Loucy (cell line): ENCODE data around the gene PTH1R.

Experiments
- CTCF ChIP-seq: fragments of 200-600 bp; sonication (generic); conservative IDR thresholded peaks from 2 replicates; pipeline ENCODE4 v1.5.1; 2014; ENCODE audit warnings: mild to moderate bottlenecking, antibody characterized with exemption, low read length
- EZH2phosphoT487 ChIP-seq: fragments of 200-600 bp; IDR thresholded peaks from 2 replicates; pipeline ENCODE4 v1.6.1; 2018; ENCODE audit warnings: antibody characterized with exemption, mild to moderate bottlenecking, moderate library complexity, borderline replicate concordance

DNA sequence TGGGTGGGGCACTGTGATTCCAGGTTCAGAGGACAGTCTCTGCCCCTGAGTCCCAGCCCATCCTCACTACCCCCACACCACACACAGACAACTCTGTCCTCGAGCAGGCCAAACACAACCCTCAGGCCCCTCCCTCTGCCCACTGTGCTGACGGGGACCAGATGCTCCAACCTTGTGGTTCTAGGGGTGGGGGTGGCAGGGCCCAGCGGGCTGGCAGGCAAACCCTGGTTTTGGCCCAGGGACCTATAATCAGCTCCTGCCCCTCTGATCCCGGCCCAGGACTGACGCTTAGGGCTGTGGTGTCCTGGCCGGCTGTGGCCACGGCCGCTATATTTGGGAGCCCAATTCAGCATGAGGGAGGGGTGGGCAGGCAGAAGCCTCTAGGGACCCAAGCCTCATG lies 9.2 kb upstream of the PTH1R start:
- TF ChIP-seq CTCF (no peak), EZH2phosphoT487 (no peak)
